ENCODE measurements around the gene KCND3.

GRCh38 chr1:111723091-111723806 lies 266.2 kb downstream of the KCND3 start:
- TF ChIP-seq CTCF (conservative IDR thresholded peaks at IDR 0.05), result no peak
- no peak for TF ChIP-seq ZFX (IDR thresholded peaks at IDR 0.05)
